ENCODE data around the gene EPG5.
"Not testable (repeated sequence)": the region's sequence is repeated elsewhere in the genome, so short reads cannot be mapped to it uniquely, and the experiment has no call there.

EPG5 gene

GRCh38 chr18:45836242-45837205 is 130.6 kb downstream of the EPG5 start:
- no peak for DNase-seq

GRCh38 chr18:45835057-45835636 is 132.0 kb downstream of the EPG5 start:
- no peak for DNase-seq

GRCh38 chr18:45834306-45834705 is 132.8 kb downstream of the EPG5 start:
- DNase-seq: no peak

GRCh38 chr18:45833846-45834245 is 133.3 kb downstream of the EPG5 start:
- no peak for DNase-seq

GRCh38 chr18:45830917-45831316 is 136.2 kb downstream of the EPG5 start:
- DNase-seq: no peak

- no peak for DNase-seq
Measured at GRCh38 chr18:45829855-45830254, 137.3 kb downstream of the EPG5 start.

- peak; percentile 61 for DNase-seq
Measured at GRCh38 chr18:45828917-45829811, 138.0 kb downstream of the EPG5 start.

- not testable (repeated sequence) for DNase-seq
Measured at GRCh38 chr18:45826716-45827115, 140.4 kb downstream of the EPG5 start.

- DNase-seq: no peak
Measured at GRCh38 chr18:45826084-45826483, 141.0 kb downstream of the EPG5 start.

GRCh38 chr18:45825258-45826044 is 141.7 kb downstream of the EPG5 start, which contains the start of gene SIGLEC15:
SIGLEC15 (plus strand) TSS chr18:45825675; CDS start chr18:45825729, 54 bp downstream.
- no peak for DNase-seq

GRCh38 chr18:45821711-45822110 is 145.4 kb downstream of the EPG5 start:
- DNase-seq: no peak

GRCh38 chr18:45821026-45821425 is 146.1 kb downstream of the EPG5 start:
- DNase-seq: no peak

GRCh38 chr18:45820106-45820745 is 146.9 kb downstream of the EPG5 start:
- DNase-seq: no peak

GRCh38 chr18:45818765-45819164 is 148.4 kb downstream of the EPG5 start:
- not testable (repeated sequence) for DNase-seq

GRCh38 chr18:45817543-45817942 is 149.6 kb downstream of the EPG5 start:
- no peak for DNase-seq

GRCh38 chr18:45814733-45815132 is 152.4 kb downstream of the EPG5 start:
- not testable (repeated sequence) for DNase-seq

GRCh38 chr18:45807144-45807543 is 160.0 kb downstream of the EPG5 start:
- not testable (repeated sequence) for DNase-seq

GRCh38 chr18:45806226-45806625 is 160.9 kb downstream of the EPG5 start:
- peak; percentile 33 for DNase-seq

GRCh38 chr18:45805551-45805950 is 161.6 kb downstream of the EPG5 start:
- DNase-seq: no peak

GRCh38 chr18:45802814-45803492 is 164.2 kb downstream of the EPG5 start:
- DNase-seq: no peak

- no peak for DNase-seq
Measured at GRCh38 chr18:45801416-45802004, 165.6 kb downstream of the EPG5 start.

All from GF-D8 (cell line).